PC-3 (cell line): ENCODE measurements around the gene SLC22A6. TPM values are rescaled to one million over a fixed set of nuclear protein-coding genes. Genes with fewer than 3 reads are reported as not detected.

ENCODE experiments used
- ATAC-seq: fragments of 200-7000 bp; cut with Tn5 transposase; 2 replicates; pipeline ENCODE4 v1.9.1; 2020; ENCODE audit warnings: mild to moderate bottlenecking, moderate library complexity
- BruUV-seq: library from RNA; stranded (reverse); fragments of 400-500 nt; replicated peaks from 2 replicates; lab custom pipeline; 2021; lab: Mats Ljungman, UMichigan
- CTCF ChIA-PET: fragments of 300-600 bp; sonication (Branson Sonifier 250); formaldehyde crosslinking; loops from one replicate; lab custom pipeline; 2022; ENCODE audit warnings: antibody characterized with exemption; lab: Charles Lee
- POLR2A ChIA-PET: fragments of 300-600 bp; sonication (Branson Sonifier 250); formaldehyde crosslinking; loops from one replicate; lab custom pipeline; 2022; ENCODE audit warnings: antibody characterized with exemption; ENCODE audit not compliant: unreplicated experiment; lab: Charles Lee
- DNase-seq: peaks from one replicate; pipeline ENCODE4 v3.0.0-alpha.2; 2015
- H2AFZ ChIP-seq: fragments of 300-600 bp; sonication (generic); 2 replicates; pipeline ENCODE4 v1.6.0; 2016; ENCODE audit warnings: antibody characterized with exemption, low read length
- H3F3A ChIP-seq: fragments of 300-600 bp; sonication (generic); one replicate; pipeline ENCODE4 v1.6.0; 2017; ENCODE audit warnings: antibody characterized with exemption, low read length, control low read depth, mild to moderate bottlenecking; ENCODE audit not compliant: unreplicated experiment
- H3K27ac ChIP-seq: fragments of 300-600 bp; sonication (generic); 2 replicates; pipeline ENCODE4 v1.5.1; 2016; ENCODE audit warnings: mild to moderate bottlenecking, low read length
- H3K27me3 ChIP-seq: fragments of 300-600 bp; sonication (generic); 2 replicates; pipeline ENCODE4 v1.6.1; 2016; ENCODE audit warnings: low read length, mixed read lengths
- H3K36me3 ChIP-seq: fragments of 300-600 bp; sonication (generic); 2 replicates; pipeline ENCODE4 v1.6.1; 2016; ENCODE audit warnings: low read depth, mixed run types, low read length, mixed read lengths
- H3K4me1 ChIP-seq: fragments of 300-600 bp; sonication (generic); 2 replicates; pipeline ENCODE4 v1.5.1; 2016; ENCODE audit warnings: low read length; ENCODE audit not compliant: insufficient read depth
- H3K4me2 ChIP-seq: fragments of 300-600 bp; sonication (generic); 2 replicates; pipeline ENCODE4 v1.6.0; 2016; ENCODE audit warnings: low read length
- H3K4me3 ChIP-seq: fragments of 300-600 bp; sonication (generic); 2 replicates; pipeline ENCODE4 v1.5.1; 2016; ENCODE audit warnings: mild to moderate bottlenecking, low read length, mixed read lengths
- H3K79me2 ChIP-seq: fragments of 300-600 bp; sonication (generic); 2 replicates; pipeline ENCODE4 v1.6.1; 2017; ENCODE audit warnings: low read length, mixed read lengths
- H3K9ac ChIP-seq: fragments of 300-600 bp; sonication (generic); 2 replicates; pipeline ENCODE4 v1.6.0; 2016; ENCODE audit warnings: mild to moderate bottlenecking, low read length
- H3K9me2 ChIP-seq: fragments of 300-600 bp; sonication (generic); replicated peaks from 2 replicates; pipeline ENCODE4 v1.6.1; 2016; ENCODE audit warnings: mixed run types, low read length, mixed read lengths
- H3K9me3 ChIP-seq: fragments of 300-600 bp; sonication (generic); 2 replicates; pipeline ENCODE4 v1.6.1; 2016; ENCODE audit warnings: low read length, mixed read lengths
- H4K20me1 ChIP-seq: fragments of 300-600 bp; sonication (generic); 2 replicates; pipeline ENCODE4 v1.6.1; 2016; ENCODE audit warnings: low read length, mixed read lengths
- EZH2 ChIP-seq: fragments of 300-600 bp; sonication (generic); IDR thresholded peaks from one replicate; pipeline ENCODE4 v1.6.1; 2017; ENCODE audit warnings: antibody characterized with exemption, mild to moderate bottlenecking, low read length; ENCODE audit not compliant: unreplicated experiment
- EZH2phosphoT487 ChIP-seq: fragments of 300-600 bp; sonication (generic); IDR thresholded peaks from 2 replicates; pipeline ENCODE4 v1.6.1; 2018; ENCODE audit warnings: mild to moderate bottlenecking, antibody characterized with exemption, low read length, borderline replicate concordance
- intact Hi-C: fragments of 100-400 bp; cut with micrococcal nuclease; formaldehyde crosslinking; loops from 2 replicates; pipeline ENCODE4 v1.9.0; 2023
- total RNA-seq: library from RNA; depleted of rRNA; stranded (reverse); fragments of >200 nt; gene quantifications from 2 replicates; pipeline ENCODE4 v1.2.3, GENCODE V29; 2014
- TF ChIP-seq, protein P1 (sequence below): fragments of 300-600 bp; sonication (generic); conservative IDR thresholded peaks from 2 replicates; pipeline ENCODE4 v1.5.1; 2017; ENCODE audit warnings: antibody characterized with exemption, low read depth, mild to moderate bottlenecking, low read length

SLC22A6 gene
- total RNA-seq, 1 experiment from 2014 or later = not detected

DNA sequence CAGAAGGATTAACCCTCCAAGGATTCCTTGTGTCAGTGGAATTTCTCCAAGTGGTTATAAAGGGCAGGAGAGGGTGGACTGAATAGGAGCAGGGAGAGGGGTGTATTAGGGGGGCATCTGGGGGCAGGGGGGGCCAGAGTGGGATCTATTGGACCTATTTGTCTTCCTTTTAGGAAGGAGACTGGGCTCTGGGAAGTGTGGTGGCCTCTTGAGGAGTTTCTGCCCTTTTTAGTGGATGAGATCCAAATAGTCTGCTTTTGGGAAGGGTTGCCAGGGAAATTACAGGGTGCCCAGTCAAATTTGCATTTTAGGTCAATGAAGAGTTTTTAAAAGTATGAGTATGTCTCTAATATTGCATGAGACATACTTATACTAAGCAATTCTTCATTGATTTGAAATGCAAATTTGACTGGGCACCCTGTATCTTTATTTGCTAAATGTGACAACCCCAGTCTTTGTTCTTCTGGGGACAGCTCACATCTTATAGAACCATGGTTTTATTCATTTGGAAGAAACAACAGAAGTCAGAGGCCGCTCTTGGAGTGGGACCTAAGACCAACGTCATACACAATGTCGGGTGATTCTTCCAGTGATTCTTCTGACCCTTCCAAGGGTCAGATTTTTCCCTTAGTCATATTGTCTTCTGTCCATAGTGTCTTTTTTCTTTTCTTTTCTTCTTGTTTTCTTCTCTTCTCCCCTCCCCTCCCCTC lies 429 bp upstream of the SLC22A6 start:
- Histone ChIP-seq H3K79me2 (no peaks in the 10 kb centered on the region), H3K9me2 (no peaks in the 10 kb centered on the region), H3K9ac (no peak overlapping the region), H3F3A (no peaks in the 10 kb centered on the region), H3K4me1 (no peaks in the 10 kb centered on the region), H3K27ac (no peak overlapping the region), H3K4me3 (no peak overlapping the region), H3K4me2 (no peak overlapping the region), H3K9me3 (no peaks in the 10 kb centered on the region), H4K20me1 (no peaks in the 10 kb centered on the region), H2AFZ (no peak overlapping the region), H3K36me3 (no peaks in the 10 kb centered on the region), H3K27me3 (peaks cover 62% of the 10 kb centered on the region)
- no peak for TF ChIP-seq EZH2phosphoT487
- TF ChIP-seq EZH2 = no peak
- TF ChIP-seq, protein P1, sequence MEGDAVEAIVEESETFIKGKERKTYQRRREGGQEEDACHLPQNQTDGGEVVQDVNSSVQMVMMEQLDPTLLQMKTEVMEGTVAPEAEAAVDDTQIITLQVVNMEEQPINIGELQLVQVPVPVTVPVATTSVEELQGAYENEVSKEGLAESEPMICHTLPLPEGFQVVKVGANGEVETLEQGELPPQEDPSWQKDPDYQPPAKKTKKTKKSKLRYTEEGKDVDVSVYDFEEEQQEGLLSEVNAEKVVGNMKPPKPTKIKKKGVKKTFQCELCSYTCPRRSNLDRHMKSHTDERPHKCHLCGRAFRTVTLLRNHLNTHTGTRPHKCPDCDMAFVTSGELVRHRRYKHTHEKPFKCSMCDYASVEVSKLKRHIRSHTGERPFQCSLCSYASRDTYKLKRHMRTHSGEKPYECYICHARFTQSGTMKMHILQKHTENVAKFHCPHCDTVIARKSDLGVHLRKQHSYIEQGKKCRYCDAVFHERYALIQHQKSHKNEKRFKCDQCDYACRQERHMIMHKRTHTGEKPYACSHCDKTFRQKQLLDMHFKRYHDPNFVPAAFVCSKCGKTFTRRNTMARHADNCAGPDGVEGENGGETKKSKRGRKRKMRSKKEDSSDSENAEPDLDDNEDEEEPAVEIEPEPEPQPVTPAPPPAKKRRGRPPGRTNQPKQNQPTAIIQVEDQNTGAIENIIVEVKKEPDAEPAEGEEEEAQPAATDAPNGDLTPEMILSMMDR = no peak
- DNase-seq (no peak), ATAC-seq (no peak)
- intact Hi-C loops = no loop called here
- ChIA-PET CTCF (no interaction called here), POLR2A (no interaction called here)
- BruUV-seq = no TSS peak

DNA sequence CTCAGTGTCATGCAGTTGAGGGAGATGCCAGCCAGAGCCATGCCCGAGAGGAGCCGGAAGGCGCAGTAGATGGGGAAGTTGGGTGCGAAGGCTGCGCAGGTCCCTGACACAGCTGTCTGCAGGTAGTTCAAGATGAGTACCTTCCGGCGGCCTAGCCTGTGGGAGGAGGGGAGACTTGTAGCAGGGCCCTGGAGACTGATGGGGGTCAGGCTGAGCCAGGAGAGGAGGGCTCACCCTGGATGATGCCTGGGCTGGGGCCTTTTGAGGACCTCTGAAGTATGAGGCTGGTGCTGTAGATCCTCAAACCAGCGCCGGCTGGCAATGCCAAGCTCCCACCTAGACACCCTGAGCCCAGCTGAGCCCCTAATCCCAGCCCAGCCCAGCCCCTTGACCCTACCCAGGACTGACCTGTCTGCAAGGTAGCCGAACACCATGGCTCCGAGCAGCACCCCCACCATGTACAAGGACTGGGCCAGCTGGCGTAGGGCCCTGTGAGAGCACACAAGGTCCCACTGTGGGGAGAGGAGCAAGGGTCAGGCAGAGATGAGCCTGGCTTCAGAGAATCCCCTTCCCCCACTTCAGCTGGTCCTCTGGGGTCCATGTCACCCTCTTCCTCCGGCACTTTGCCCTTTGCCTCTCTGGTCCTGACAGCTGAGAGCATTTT lies 1.1 kb downstream of the SLC22A6 start:
- Histone ChIP-seq H4K20me1 (no peaks in the 10 kb centered on the region), H3K27me3 (peaks cover 52% of the 10 kb centered on the region), H3K27ac (no peak overlapping the region), H3K79me2 (no peaks in the 10 kb centered on the region), H3K9me2 (no peaks in the 10 kb centered on the region), H3F3A (no peaks in the 10 kb centered on the region), H3K9ac (no peak overlapping the region), H3K36me3 (no peaks in the 10 kb centered on the region), H3K9me3 (no peaks in the 10 kb centered on the region), H2AFZ (no peak overlapping the region), H3K4me2 (no peak overlapping the region), H3K4me3 (no peak overlapping the region), H3K4me1 (no peaks in the 10 kb centered on the region)
- DNase-seq (no peak), ATAC-seq (no peak)
- ChIA-PET POLR2A (no interaction called here), CTCF (no interaction called here)
- no TSS peak for BruUV-seq
- intact Hi-C loops = no loop called here
- TF ChIP-seq, protein P1 = no peak
- no peak for TF ChIP-seq EZH2phosphoT487
- TF ChIP-seq EZH2 = no peak

DNA sequence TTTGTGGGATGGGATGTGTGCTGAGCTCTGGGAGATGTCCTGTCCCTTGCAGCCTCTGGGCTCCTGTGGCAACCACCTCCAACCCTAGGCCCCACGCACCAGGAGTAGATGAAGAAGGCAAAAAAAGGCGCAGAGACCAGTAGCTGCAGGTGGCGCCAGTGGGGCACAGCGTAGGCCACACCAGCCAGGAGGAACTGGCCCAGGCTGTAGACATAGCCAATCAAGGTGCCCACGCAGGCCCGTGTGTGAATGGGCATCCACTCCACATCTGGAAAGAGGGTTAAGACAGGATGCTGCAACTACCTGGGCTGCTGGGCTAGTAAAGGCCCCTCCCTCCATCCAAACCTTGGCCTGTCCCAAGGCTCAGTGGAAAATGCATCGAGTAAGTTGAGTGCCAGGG lies 3.0 kb downstream of the SLC22A6 start:
- no TSS peak for BruUV-seq
- no peak for ATAC-seq
- CTCF ChIA-PET = no interaction called here

More for the DNA sequence above, 3.0 kb downstream of the SLC22A6 start:
- Histone ChIP-seq H3K4me1 (no peaks in the 10 kb centered on the region), H3K9me2 (no peaks in the 10 kb centered on the region), H3K4me2 (no peak overlapping the region), H3K36me3 (no peaks in the 10 kb centered on the region), H4K20me1 (no peaks in the 10 kb centered on the region), H3K79me2 (no peaks in the 10 kb centered on the region), H2AFZ (no peak overlapping the region), H3K9me3 (no peaks in the 10 kb centered on the region), H3K9ac (no peak overlapping the region), H3K4me3 (no peak overlapping the region), H3F3A (no peaks in the 10 kb centered on the region), H3K27ac (no peak overlapping the region), H3K27me3 (peaks cover 46% of the 10 kb centered on the region)
- no peak for DNase-seq
- intact Hi-C loops = no loop called here
- TF ChIP-seq EZH2 = no peak
- TF ChIP-seq, protein P1 = no peak
- no peak for TF ChIP-seq EZH2phosphoT487
- POLR2A ChIA-PET = no interaction called here
